AG08395 (cell line): Measurements from ENCODE around the gene AANAT.

Experiments
- DNase-seq: peaks from one replicate; pipeline ENCODE4 v3.0.0; 2012; ENCODE audit warnings: mixed read lengths, low spot score

AANAT gene

DNA sequence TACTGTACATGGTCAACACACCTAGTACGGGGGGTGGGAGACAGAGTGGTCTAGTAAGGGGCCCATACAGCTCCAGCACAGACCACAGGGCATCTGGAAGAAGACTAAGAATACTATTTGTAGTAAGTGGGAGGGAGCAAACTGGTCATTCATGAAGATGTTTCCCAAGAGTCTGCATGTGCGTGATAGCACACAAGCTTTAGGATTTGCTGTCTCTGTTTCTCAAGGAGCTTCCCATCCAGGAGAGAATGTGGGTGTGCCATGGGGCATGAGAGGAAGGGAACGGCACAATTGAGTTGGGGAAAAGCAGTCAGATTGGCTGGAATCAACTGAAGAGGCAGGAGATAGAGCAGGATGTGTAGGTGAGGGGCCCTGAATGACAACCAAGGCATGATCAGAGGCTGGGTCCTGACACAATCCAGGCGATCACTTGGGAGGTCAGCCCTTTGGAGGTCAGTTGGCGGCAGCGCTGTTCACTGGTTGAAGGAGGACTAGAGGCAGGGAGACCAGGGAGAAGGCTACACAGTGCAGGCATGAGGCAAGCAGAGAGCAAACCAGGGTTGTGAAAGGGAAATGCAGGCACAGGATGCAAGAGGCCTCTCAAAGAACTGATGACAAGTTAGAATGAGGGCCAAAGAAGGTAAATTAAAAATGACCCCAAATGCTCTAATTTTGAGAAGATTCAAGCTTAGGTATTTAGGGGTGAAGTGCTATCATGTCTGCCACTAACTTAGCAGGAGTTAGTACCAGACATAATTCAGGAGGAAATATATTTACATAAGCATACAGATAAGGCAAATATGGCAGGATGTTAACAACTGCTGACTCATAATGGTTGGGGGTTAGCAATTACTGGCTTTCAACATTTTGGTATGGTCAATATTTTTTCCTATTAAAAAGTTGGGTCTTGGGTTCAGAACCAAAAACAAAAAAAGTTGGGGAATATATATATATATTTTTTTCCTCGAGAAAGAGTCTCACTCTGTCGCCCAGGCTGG is 24.8 kb upstream of the AANAT start:
- DNase-seq: no peak

- DNase-seq: no peak
Measured at GRCh38 chr17:76444518-76445311, 22.7 kb upstream of the AANAT start.

DNA sequence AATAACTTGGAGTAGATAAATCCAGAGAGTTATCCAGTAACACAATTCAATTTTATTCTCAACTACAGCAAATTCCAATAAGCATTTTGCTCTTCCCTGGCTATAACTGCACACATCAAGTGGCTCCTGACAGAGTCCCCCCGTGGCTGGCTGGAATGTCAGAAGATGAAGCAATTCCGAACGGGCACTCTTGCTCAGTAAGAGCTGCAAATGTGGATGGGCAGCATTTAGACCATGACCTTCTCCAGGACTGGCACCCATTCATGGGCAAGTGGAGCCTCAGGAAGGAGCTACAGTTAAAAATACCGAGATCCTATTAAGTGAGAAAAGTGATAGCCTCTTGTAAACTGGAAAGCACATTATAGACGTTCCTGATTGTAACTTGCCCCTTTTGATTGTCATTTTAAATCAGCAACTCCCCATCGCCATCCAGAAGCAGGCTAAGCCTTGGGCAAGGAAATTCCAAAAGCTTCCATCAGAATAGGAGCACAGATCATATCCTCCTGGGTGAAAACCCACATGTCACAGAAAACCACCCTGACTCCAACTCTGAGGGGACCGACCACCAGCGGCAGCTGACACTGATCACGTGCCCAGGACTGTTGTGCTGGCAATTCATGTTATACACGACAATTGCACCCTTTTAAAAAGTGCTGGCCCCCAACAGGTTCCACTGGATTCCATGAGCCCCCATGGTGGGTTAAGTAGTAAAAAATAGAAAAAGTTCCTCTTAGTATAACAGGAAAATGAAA is 21.5 kb upstream of the AANAT start:
- DNase-seq: no peak

GRCh38 chr17:76446449-76447231 is 20.8 kb upstream of the AANAT start:
- DNase-seq: peak; percentile 55

DNA sequence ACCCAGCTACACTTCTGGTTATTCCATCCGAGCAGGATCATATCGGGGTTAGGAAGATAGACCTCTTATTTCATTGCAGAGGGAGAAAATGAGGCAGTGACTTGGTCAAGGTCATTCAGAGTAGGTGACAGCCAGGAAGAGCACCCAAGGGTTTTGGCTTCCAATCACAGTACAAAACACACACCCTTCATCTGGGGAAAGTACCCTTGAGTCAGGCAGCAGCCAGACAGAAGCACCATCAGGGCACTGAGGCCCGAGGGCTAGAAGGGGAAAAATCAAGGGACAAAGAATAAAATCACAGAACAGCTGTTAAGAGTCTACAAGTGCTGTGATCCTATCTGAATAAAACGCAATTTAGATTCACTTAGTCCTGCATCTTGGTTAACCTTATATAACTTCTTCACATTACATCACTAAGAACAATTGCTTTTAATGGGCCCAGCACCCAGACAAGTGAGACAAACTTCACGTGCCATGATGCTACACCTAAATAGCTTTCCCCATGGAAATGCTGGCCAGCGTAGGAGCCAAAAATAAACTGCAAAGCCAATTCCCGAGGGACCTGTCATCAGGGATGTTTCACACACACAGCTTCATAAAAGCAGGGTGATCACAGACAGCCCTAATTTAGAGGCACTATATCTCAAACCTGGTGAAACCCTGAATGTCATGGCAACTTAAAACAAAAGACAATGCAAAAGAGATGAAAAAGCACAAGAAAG is 19.3 kb upstream of the AANAT start:
- no peak for DNase-seq

GRCh38 chr17:76449126-76449525 is 18.3 kb upstream of the AANAT start:
- no peak for DNase-seq

GRCh38 chr17:76451506-76451905 is 15.9 kb upstream of the AANAT start:
- DNase-seq: no peak

GRCh38 chr17:76452127-76452659 is 15.2 kb upstream of the AANAT start:
- peak; percentile 38 for DNase-seq

DNA sequence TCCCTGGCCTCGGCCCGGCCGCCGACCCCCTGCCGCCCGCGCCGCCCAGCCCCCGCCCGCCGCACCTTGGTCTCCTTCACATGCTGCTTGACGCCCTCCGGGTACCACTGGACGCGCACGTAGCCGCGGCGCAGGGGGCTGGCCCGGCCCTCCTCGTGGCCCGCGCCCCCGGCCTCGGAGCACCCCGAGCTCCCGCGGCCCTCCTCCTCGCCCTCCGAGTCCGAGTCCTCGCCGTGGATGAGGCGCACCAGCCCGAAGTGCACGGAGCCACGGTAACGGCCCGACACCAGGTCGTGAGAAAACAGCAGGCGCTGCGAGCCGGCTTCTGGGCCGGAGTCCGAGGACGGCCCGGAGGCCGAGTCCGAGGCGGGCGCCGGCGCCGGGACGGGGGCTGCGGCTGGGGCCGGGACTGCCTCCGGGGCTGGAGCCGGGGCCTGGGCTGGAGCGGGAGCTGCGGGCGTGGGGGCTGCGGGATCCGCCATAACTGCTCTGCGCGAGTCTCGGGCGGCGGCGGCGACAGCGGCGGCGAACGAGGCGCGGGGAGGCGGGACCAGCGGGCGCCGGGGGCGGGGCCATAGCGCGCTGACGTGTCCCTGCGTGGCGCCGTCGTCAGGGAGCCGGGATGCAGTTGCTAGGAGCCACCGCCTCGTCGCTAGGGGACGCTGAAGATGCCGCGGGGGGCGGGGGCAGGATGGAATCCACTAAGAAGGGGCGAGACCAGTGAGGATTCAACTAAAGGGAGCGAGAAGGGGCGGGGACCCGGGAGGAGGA is 14.6 kb upstream of the AANAT start, which contains the start of gene UBE2O:
Gene UBE2O, minus strand, starts transcription at position 493 of the 771 bp plus-strand sequence. Its CDS starts 11 bp downstream, at position 482.
- peak; percentile 96 for DNase-seq

DNA sequence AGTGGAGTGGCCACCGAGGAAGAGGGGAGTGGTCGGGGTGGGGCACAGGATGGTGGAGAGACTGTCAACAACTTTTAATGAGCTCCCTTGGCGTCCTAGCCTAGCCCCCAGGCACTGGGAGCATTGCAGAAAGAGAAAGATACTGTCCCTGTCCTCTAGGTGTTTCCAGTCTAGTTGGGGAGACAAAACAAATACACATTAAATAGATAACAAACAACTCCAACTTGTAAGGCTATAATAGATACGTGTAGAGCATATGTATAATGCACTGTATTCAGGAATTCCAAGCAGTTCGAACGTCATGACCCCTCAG is 14.0 kb upstream of the AANAT start:
- no peak for DNase-seq

GRCh38 chr17:76458580-76459490 is 8.6 kb upstream of the AANAT start:
- DNase-seq: peak; percentile 61

DNA sequence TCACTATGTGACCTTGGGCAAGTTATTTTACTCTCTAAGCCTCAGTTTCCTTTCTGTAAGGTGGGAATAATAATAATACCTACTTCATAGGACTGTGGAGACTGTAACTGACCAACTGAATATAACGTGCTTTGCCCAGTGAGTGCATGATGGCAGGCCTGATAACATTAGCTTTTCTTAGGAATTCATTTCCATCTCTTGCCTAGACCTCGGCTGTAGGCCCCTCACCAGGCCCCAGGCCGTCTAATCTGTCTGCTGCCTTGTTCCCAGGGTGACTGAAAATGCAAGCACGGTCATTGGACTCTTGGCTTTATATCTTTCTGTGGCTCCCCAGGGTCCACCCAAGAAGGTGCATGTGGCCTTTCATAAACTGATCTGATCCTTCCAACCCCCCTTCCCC is 7.7 kb upstream of the AANAT start:
- no peak for DNase-seq

GRCh38 chr17:76461765-76462555 is 5.4 kb upstream of the AANAT start:
- peak; percentile 35 for DNase-seq

DNA sequence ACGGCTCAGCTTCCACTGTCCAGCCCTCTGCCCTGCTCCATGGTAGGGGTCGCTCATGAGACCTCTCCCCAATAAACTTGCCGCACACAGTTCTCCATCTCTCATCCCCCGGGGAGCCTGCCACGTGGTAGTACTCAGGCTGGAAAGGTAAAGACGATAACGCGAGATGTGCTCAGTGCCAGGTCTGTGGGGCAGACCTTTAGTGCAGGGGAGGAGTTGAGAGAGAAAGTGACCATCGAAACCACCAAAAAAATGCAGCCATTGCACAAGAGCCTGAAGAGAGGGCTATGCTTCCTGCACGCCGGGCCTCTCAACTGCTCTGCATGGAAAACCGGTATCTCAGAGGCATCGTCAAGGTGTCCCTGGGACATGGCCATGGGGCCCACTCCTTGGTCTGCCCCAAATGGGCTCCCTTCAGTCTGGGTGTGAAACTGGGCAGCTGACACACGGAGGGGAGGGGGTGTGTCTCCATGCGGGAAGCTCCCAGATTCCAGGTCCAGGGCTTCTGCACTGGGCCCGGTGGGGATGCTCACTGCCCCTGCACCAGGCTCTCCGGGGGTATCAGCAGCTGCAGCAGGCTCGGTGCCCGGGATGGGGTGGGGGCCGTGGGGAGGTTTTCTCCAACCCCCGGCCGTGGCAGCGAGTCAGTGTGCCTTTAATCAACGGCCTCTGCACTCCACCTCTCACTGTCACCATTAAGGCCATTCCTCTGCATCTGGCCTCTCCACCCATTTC is 4.7 kb upstream of the AANAT start:
- no peak for DNase-seq

DNA sequence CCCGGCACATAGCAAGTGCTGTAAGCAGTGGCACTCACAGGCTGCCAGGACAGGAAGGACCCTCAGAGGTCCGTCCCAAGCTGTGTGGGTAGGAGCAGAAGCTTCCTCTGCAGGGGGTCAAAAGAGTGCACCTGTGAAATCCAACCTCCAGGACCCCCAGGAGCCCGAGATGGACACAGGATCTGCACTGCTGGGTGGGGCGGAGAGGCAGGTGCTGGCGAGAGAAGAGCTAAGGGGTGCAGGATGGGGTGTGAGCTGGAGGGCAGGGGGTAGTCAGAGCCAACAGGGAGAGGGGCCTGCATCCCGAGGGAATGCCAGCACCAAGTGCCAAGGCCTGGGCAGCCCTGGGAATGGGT is 650 bp upstream of the AANAT start:
- no peak for DNase-seq

DNA sequence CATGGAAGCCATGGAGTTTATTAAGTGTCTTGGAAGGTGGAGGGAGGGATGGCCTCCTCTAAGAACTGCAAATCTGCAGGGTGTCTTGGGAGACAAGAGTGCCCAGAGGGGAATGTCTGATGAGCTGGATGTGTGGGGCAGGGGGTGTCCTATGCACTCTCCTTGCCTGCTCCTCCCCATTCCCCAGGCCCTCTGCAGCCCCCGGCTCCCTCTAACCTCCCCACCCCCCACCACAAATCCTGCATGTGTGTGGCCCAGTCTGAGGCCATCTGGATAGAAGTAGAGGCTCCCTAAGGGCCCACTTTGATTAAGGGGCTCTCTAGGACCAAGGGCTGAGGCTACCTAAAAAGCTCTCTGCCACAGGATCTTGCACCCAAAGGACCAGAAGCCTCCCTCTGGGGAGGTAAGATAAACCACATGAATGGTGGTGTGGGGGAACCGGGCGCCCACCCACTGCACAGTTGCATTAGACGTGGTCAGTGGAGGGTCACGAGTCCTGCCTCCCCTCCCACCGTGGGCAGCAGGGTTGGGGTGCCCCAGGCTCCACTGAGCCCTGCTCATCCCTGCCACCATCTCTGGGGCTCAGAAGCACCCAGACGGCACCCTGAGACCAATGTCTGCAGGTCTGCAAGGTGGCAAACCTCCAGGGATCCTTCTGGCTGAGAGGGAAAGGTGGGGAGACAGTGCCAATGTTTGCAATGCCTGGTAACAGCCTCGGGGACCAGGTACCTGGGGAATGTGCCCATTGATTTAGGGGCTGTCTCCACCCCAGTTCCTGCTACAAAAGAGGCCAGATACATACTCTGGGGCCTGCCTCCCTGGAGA is 618 bp downstream of the AANAT start:
- no peak for DNase-seq
